Neural cell (in vitro differentiated cells): Measurements from ENCODE around the gene SEC61A1.

Source experiments
- CTCF ChIP-seq: fragments of 450-650 bp; IDR thresholded peaks from 2 replicates; pipeline ENCODE4 v1.5.1; 2014; ENCODE audit warnings: antibody characterized with exemption, mild to moderate bottlenecking, moderate library complexity; ENCODE audit not compliant: poor library complexity, severe bottlenecking
- EZH2 ChIP-seq: fragments of 200-600, 300-800 bp; shearing (Covaris generic), sonication (generic); IDR thresholded peaks from 2 replicates; pipeline ENCODE4 v1.6.1; 2014; ENCODE audit warnings: antibody characterized with exemption, low read length, borderline replicate concordance, mild to moderate bottlenecking; ENCODE audit not compliant: insufficient read depth, poor library complexity, severe bottlenecking
- MXI1 ChIP-seq: fragments of 450-650 bp; conservative IDR thresholded peaks from 2 replicates; pipeline ENCODE4 v1.6.1; 2014; ENCODE audit warnings: antibody characterized with exemption, mild to moderate bottlenecking; ENCODE audit not compliant: poor library complexity, severe bottlenecking
- POLR2AphosphoS5 ChIP-seq: IDR thresholded peaks from 2 replicates; pipeline ENCODE4 v1.6.1; 2012
- REST ChIP-seq: IDR thresholded peaks from 2 replicates; pipeline ENCODE4 v1.6.1; 2012; ENCODE audit warnings: borderline replicate concordance

- TF ChIP-seq POLR2AphosphoS5 (no peak), EZH2 (no peak), CTCF (no peak), MXI1 (no peak), REST (no peak)
Observed at GRCh38 chr3:128040660-128041059, 11.6 kb upstream of the SEC61A1 start.
